RWPE1 (cell line): ENCODE results near the gene HRNR.
"Not testable (repeated sequence)": the region's sequence is repeated elsewhere in the genome, so short reads cannot be mapped to it uniquely, and the experiment has no call there.

Source experiments
- CTCF ChIA-PET: fragments of 350-600 bp; sonication (Branson Sonifier 250); formaldehyde crosslinking; extraction: SDS; loops from one replicate; lab custom pipeline; 2021; lab: Yijun Ruan, JAX
- POLR2A ChIA-PET: fragments of 400-600 bp; formaldehyde crosslinking; extraction: SDS; loops from one replicate; lab custom pipeline; 2020; ENCODE audit warnings: antibody characterized with exemption; ENCODE audit not compliant: low non-redundant PET; lab: Yijun Ruan, JAX
- DNase-seq: peaks from one replicate; pipeline ENCODE4 v3.0.0; 2012; ENCODE audit warnings: low spot score
- H3K27ac ChIP-seq: fragments of 450-650 bp; 2 replicates; pipeline ENCODE4 v1.5.1; 2017
- CTCF ChIP-seq: fragments of 450-650 bp; conservative IDR thresholded peaks from 2 replicates; pipeline ENCODE4 v1.5.1; 2017; ENCODE audit warnings: low read depth, mild to moderate bottlenecking

HRNR gene

GRCh38 chr1:152224093-152224492 is at the start of gene HRNR:
HRNR (minus strand) TSS chr1:152224193; CDS start chr1:152223253, 940 bp downstream.
- TF ChIP-seq CTCF: no peak
- POLR2A ChIA-PET: no interaction called here
- no peak for DNase-seq
- CTCF ChIA-PET: interaction anchor here (0.5 to 1.2 kb wide), 2 partner anchors 42 to 234 kb away, joined by 3 read pairs; no protein-coding TSS in a partner anchor
- no peak within 1 kb of the TSS for H3K27ac ChIP-seq

GRCh38 chr1:152256394-152256793 is 32.4 kb upstream of the HRNR start:
- DNase-seq, POLR2A ChIA-PET, CTCF ChIA-PET, H3K27ac ChIP-seq: not testable (repeated sequence)

- DNase-seq: peak; percentile 37
- CTCF ChIA-PET: interaction anchor here (0.6 kb wide), 1 partner anchor 206 kb away, joined by 3 read pairs; no protein-coding TSS in a partner anchor
- POLR2A ChIA-PET: no interaction called here
- H3K27ac ChIP-seq: peak overlapping the region; percentile 69; the same call in 1 of the 2 replicates
- TF ChIP-seq CTCF: no peak
Observed at GRCh38 chr1:152252157-152252556, 28.2 kb upstream of the HRNR start.

GRCh38 chr1:152251391-152251790 is 27.4 kb upstream of the HRNR start:
- POLR2A ChIA-PET: no interaction called here
- TF ChIP-seq CTCF: no peak
- CTCF ChIA-PET: no interaction called here
- DNase-seq: no peak
- no peak overlapping the region for H3K27ac ChIP-seq

- ChIA-PET CTCF (interaction anchor here (0.6 kb wide), 1 partner anchor 128 kb away, joined by 3 read pairs; no protein-coding TSS in a partner anchor), POLR2A (no interaction called here)
- H3K27ac ChIP-seq: no peak overlapping the region
- no peak for TF ChIP-seq CTCF
- DNase-seq: no peak
Observed at GRCh38 chr1:152247316-152247715, 23.3 kb upstream of the HRNR start.

GRCh38 chr1:152244576-152245273 is 20.7 kb upstream of the HRNR start:
- POLR2A ChIA-PET: no interaction called here
- peak; percentile 58 for DNase-seq

More at GRCh38 chr1:152244576-152245273, 20.7 kb upstream of the HRNR start:
- CTCF ChIA-PET: interaction anchor here (0.6 to 1.0 kb wide), 3 partner anchors 103 to 839 kb away, joined by 3 read pairs; no protein-coding TSS in a partner anchor
- no peak overlapping the region for H3K27ac ChIP-seq
- no peak for TF ChIP-seq CTCF
